Keratinocyte (primary cell): ENCODE data around the gene CTIF. TPM values are rescaled to one million over a fixed set of nuclear protein-coding genes. Genes with fewer than 3 reads are reported as not detected.

Experiments used
- DNase-seq: peaks from one replicate; pipeline ENCODE4 v3.0.0-alpha.2; 2011; ENCODE audit warnings: low read depth, missing footprints, low spot score
- FAIRE-seq: peaks from 2 replicates; lab custom pipeline; 2011; peaks lifted over from hg19 to GRCh38; lab: Jason Lieb, UNC
- H2AFZ ChIP-seq: 2 replicates; pipeline ENCODE4 v1.6.0; 2012; ENCODE audit warnings: low read length, control low read depth, inconsistent platforms; ENCODE audit not compliant: control insufficient read depth
- H3K27ac ChIP-seq: 2 replicates; pipeline ENCODE4 v1.5.1; 2011; ENCODE audit warnings: low read length; ENCODE audit not compliant: control insufficient read depth, insufficient read depth
- H3K27me3 ChIP-seq: 3 replicates; pipeline ENCODE4 v1.6.0; 2011; ENCODE audit warnings: low read length; ENCODE audit not compliant: control insufficient read depth, insufficient read depth; ENCODE audit errors: extremely low read depth
- H3K36me3 ChIP-seq, 2 experiments: 2 replicates in 1 of 2; 3 replicates in 1 of 2; pipeline ENCODE4 v1.5.1; 2011; ENCODE audit warnings: low read length in 2 of 2, mild to moderate bottlenecking in 1 of 2; ENCODE audit not compliant: control insufficient read depth in 2 of 2, insufficient read depth in 2 of 2; ENCODE audit errors: extremely low read depth in 1 of 2
- H3K4me1 ChIP-seq: 3 replicates; pipeline ENCODE4 v1.5.1; 2011; ENCODE audit warnings: low read length; ENCODE audit not compliant: control insufficient read depth, insufficient read depth; ENCODE audit errors: extremely low read depth
- H3K4me2 ChIP-seq: 3 replicates; pipeline ENCODE4 v1.6.0; 2011; ENCODE audit warnings: low read depth, low read length; ENCODE audit not compliant: control insufficient read depth, insufficient read depth; ENCODE audit errors: extremely low read depth
- H3K4me3 ChIP-seq, 3 experiments: fragments of 200-600 bp in 1 of 3; sonication (generic) in 1 of 3; 2 replicates in 2 of 3; 3 replicates in 1 of 3; pipeline ENCODE4 v1.5.1; 2011 to 2016; ENCODE audit warnings: low read length in 3 of 3, mild to moderate bottlenecking in 3 of 3, control low read depth in 2 of 3, inconsistent platforms in 1 of 3, low read depth in 1 of 3, mixed read lengths in 1 of 3, mixed run types in 1 of 3, moderate library complexity in 1 of 3; ENCODE audit not compliant: control insufficient read depth in 2 of 3, insufficient read depth in 2 of 3; ENCODE audit errors: extremely low read depth in 1 of 3
- H3K79me2 ChIP-seq: 2 replicates; pipeline ENCODE4 v1.6.0; 2012; ENCODE audit warnings: low read length; ENCODE audit not compliant: control insufficient read depth, insufficient read depth
- H3K9ac ChIP-seq: 3 replicates; pipeline ENCODE4 v1.6.0; 2011; ENCODE audit warnings: low read length; ENCODE audit not compliant: control insufficient read depth, insufficient read depth; ENCODE audit errors: extremely low read depth
- H3K9me1 ChIP-seq: 3 replicates; pipeline ENCODE4 v1.6.0; 2011; ENCODE audit warnings: low read length; ENCODE audit not compliant: control insufficient read depth, insufficient read depth; ENCODE audit errors: extremely low read depth
- H3K9me3 ChIP-seq: 2 replicates; pipeline ENCODE4 v1.5.1; 2012; ENCODE audit warnings: low read depth, low read length; ENCODE audit not compliant: control insufficient read depth
- H4K20me1 ChIP-seq: 3 replicates; pipeline ENCODE4 v1.6.0; 2011; ENCODE audit warnings: low read length; ENCODE audit not compliant: control insufficient read depth, insufficient read depth; ENCODE audit errors: extremely low read depth
- EZH2 ChIP-seq: IDR thresholded peaks from one replicate; pipeline ENCODE4 v1.6.1; 2012; ENCODE audit warnings: inconsistent platforms, mild to moderate bottlenecking, low read length, moderate library complexity
- dilution Hi-C: fragments of 300-500 bp; cut with MboI; formaldehyde crosslinking; loops from one replicate; pipeline ENCODE4 v1.7.0; 2020; ENCODE audit warnings: low sequenced_read_pairs; ENCODE audit not compliant: extremely low pct_ligation_motif_present
- polyA plus RNA-seq, 5 experiments: library from polyadenylated mRNA; depleted of rRNA in 3 of 5; stranded (reverse) in 3 of 5; stranded (forward) in 1 of 5; unstranded in 1 of 5; fragments of >200 nt; gene quantifications; 1 replicate in 1 of 5; 2 replicates in 3 of 5; 3 replicates in 1 of 5; pipeline versions ENCODE4 v1.2.1 to v1.2.3, GENCODE V29; 2011 to 2012; ENCODE audit warnings: missing spikeins in 2 of 5, low read depth in 1 of 5, low replicate concordance in 1 of 5
- TF ChIP-seq, protein P1 (sequence below), 3 experiments: IDR thresholded peaks in 1 of 3; conservative IDR thresholded peaks in 1 of 3; optimal IDR thresholded peaks in 1 of 3; 2 replicates in 2 of 3; 3 replicates in 1 of 3; pipeline versions ENCODE3 to v1.5.1; 2011; ENCODE audit warnings: low read length in 3 of 3, mild to moderate bottlenecking in 3 of 3, moderate library complexity in 2 of 3, control low read depth in 1 of 3, inconsistent platforms in 1 of 3; ENCODE audit not compliant: insufficient read depth in 2 of 3; ENCODE audit errors: extremely low read depth in 1 of 3

The CTIF gene
- polyA plus RNA-seq, 1 donor (not counting 4 experiments of a cell fraction or from before 2014, with no cell fraction given) = 15.0 TPM

DNA sequence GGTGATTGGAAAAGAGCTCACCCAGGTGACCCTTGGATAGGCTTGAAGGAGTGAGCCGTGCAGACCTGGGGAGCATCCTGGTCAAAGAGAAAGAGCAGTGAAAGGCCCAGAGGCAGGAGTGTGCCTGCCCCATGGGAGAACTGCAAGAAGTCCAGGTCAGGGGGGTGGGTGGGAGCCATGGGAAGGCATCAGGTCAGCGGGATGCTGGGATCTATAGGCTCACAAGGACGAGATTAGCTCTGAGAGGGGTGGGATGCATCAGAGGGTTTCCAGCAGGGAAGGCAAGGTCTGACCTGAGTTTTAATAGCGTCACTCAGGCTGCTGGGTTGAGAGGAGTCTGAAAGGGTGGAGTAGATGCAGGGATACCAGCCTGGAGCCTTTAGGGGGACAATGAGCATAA is 253.3 kb downstream of the CTIF start:
- TF ChIP-seq, protein P1, sequence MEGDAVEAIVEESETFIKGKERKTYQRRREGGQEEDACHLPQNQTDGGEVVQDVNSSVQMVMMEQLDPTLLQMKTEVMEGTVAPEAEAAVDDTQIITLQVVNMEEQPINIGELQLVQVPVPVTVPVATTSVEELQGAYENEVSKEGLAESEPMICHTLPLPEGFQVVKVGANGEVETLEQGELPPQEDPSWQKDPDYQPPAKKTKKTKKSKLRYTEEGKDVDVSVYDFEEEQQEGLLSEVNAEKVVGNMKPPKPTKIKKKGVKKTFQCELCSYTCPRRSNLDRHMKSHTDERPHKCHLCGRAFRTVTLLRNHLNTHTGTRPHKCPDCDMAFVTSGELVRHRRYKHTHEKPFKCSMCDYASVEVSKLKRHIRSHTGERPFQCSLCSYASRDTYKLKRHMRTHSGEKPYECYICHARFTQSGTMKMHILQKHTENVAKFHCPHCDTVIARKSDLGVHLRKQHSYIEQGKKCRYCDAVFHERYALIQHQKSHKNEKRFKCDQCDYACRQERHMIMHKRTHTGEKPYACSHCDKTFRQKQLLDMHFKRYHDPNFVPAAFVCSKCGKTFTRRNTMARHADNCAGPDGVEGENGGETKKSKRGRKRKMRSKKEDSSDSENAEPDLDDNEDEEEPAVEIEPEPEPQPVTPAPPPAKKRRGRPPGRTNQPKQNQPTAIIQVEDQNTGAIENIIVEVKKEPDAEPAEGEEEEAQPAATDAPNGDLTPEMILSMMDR (optimal IDR thresholded peaks at IDR 0.05 in 1 of 3, IDR thresholded peaks at IDR 0.05 in 1 of 3, conservative IDR thresholded peaks at IDR 0.05 in 1 of 3; ENCODE audit: extremely low read depth in 1 of 3, insufficient read depth in 2 of 3, low read length in 3 of 3) = no peak
- TF ChIP-seq EZH2 = no peak
- no peaks in the 10 kb centered on the region for H3K4me1 ChIP-seq
- DNase-seq = no peak
- dilution Hi-C loops = no loop called here
- H2AFZ ChIP-seq = no peak overlapping the region
- H3K9me1 ChIP-seq = no peaks in the 10 kb centered on the region
- no peaks in the 10 kb centered on the region for H3K27me3 ChIP-seq
- H3K4me3 ChIP-seq = no peak overlapping the region
- no peak overlapping the region for H3K27ac ChIP-seq
- H3K4me2 ChIP-seq = no peak overlapping the region
- peaks cover 5 to 7% of the 10 kb centered on the region in 2 experiments for H3K36me3 ChIP-seq
- no peaks in the 10 kb centered on the region for H3K79me2 ChIP-seq
- no peak for FAIRE-seq
- H3K9ac ChIP-seq = no peak overlapping the region
- H3K9me3 ChIP-seq = no peaks in the 10 kb centered on the region
- no peaks in the 10 kb centered on the region for H4K20me1 ChIP-seq

DNA sequence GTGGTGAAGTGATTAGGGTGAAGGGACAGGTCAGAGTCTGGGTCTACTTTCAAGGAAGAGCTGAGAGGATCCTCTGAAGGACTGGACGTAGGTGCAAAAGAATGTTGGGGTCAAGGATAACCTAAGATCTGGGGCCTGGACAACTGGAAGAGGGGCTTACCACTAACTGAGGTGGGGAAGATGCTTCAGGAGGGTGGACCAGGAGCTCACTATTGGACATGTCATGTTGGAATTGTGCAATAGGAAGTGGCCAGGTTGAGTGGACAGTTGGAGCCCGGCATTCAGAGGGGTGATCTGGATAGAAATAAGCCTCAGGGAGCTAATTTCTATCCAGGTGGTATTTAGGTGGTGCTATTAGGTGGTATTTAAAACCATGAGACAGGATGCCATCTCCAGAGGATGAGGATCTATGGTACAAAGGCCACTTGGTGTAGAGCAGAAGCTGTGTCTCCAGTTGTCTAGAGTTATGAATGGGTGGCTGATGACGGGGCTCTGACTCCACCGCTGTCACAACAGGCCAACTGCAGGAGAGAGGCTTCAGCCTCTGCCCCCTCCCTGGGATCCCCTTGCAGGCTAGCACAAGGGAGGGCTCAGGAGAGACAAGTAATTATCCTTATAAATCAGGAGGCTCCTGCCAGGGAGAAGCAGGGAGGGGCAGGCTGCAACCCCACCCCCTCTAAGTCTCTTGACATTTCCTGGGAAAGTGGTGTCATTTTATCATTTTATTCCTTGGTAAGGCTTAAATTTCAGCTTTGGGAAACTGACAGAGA is 254.0 kb downstream of the CTIF start:
- Histone ChIP-seq H3K27me3 (no peaks in the 10 kb centered on the region), H4K20me1 (no peaks in the 10 kb centered on the region), H3K27ac (no peak overlapping the region), H3K4me1 (no peaks in the 10 kb centered on the region), H3K9me3 (no peaks in the 10 kb centered on the region), H3K36me3 (peaks cover 5% of the 10 kb centered on the region in 2 experiments), H3K79me2 (no peaks in the 10 kb centered on the region), H3K9me1 (no peaks in the 10 kb centered on the region), H3K9ac (no peak overlapping the region), H2AFZ (no peak overlapping the region), H3K4me3 (no peak overlapping the region), H3K4me2 (no peak overlapping the region)
- FAIRE-seq (no peak), DNase-seq (no peak)
- no peak for TF ChIP-seq EZH2
- TF ChIP-seq, protein P1 (optimal IDR thresholded peaks at IDR 0.05 in 1 of 3, IDR thresholded peaks at IDR 0.05 in 1 of 3, conservative IDR thresholded peaks at IDR 0.05 in 1 of 3; ENCODE audit: extremely low read depth in 1 of 3, insufficient read depth in 2 of 3, low read length in 3 of 3) = no peak
- dilution Hi-C loops = no loop called here
